Adrenal gland (tissue), 12 donors: ENCODE data around the gene FURIN. TPM values are rescaled to one million over a fixed set of nuclear protein-coding genes. Genes with fewer than 3 reads are reported as not detected.

Experiments
- DNase-seq, 7 donors: peaks; one replicate each; pipeline ENCODE4 v3.0.0-alpha.2; 2019 to 2020
- H3K27ac ChIP-seq, 5 donors: fragments of 200-600 bp; sonication (generic) in 4 of 5; 1 replicate in 3 of 5; 2 replicates in 2 of 5; pipeline versions ENCODE4 v1.5.1 to v1.8.0; 2016 to 2020; ENCODE audit warnings: mild to moderate bottlenecking in 1 of 5
- H3K27me3 ChIP-seq: fragments of 200-600 bp; 2 replicates; pipeline ENCODE4 v1.8.0; 2021
- H3K36me3 ChIP-seq, 2 donors: fragments of 200-600 bp; replicated peaks in 1 of 2; 1 replicate in 1 of 2; 2 replicates in 1 of 2; pipeline versions ENCODE4 v1.5.1 to v1.8.0; 2018 to 2022
- H3K4me1 ChIP-seq, 2 donors: fragments of 200-600 bp; replicated peaks in 1 of 2; 1 replicate in 1 of 2; 2 replicates in 1 of 2; pipeline versions ENCODE4 v1.5.1 to v1.8.0; 2018 to 2021
- H3K4me3 ChIP-seq, 4 donors: fragments of 200-600 bp; sonication (generic) in 3 of 4; one replicate each; pipeline ENCODE4 v1.5.1; 2016 to 2018
- H3K9me3 ChIP-seq, 3 donors: fragments of 200-600 bp; sonication (generic) in 1 of 3; replicated peaks in 1 of 3; 1 replicate in 2 of 3; 2 replicates in 1 of 3; pipeline versions ENCODE4 v1.5.1 to v1.8.0; 2016 to 2021
- POLR2A ChIP-seq, 2 donors: fragments of 450-650 bp; IDR thresholded peaks; one replicate each; pipeline ENCODE4 v1.6.1; 2017; ENCODE audit warnings: antibody characterized with exemption in 2 of 2, mild to moderate bottlenecking in 2 of 2, moderate library complexity in 1 of 2
- WGBS, 4 donors: extraction: QIAGEN DNeasy Blood & Tissue Kit in 2 of 4; methylation state at CpG; one replicate each; pipeline versions ENCODE4 v1.1.5 to v1.1.7; 2013 to 2017; 5-methylcytosine and 5-hydroxymethylcytosine counted together
- intact Hi-C, 2 donors: fragments of 100-400 bp; cut with DNase I; formaldehyde crosslinking; loops; one replicate each; pipeline versions ENCODE4 v1.14.1 to v1.15.0; 2022 to 2023
- polyA plus RNA-seq, 3 donors: library from polyadenylated mRNA; stranded (reverse); fragments of 200-250 nt in 2 of 3; fragments of 350-450 nt in 1 of 3; fragmentation: Illumina TruSeq in 1 of 3; extraction: RNeasy Lipid Tissue Mini Kit (QIAGEN cat#74804) in 1 of 3; gene quantifications; one replicate each; pipeline ENCODE4 v1.2.3, GENCODE V29; 2013 to 2014
- total RNA-seq, 9 donors: library from RNA; depleted of rRNA in 4 of 9; stranded (reverse); fragments of >200 nt in 4 of 9; fragments of 120-200 nt in 1 of 9; fragmentation: NEBNext Ultra II Directional in 1 of 9; extraction: Animal tissue kit (Norgen Biotek cat#: 25700) in 1 of 9; gene quantifications; one replicate each; pipeline versions ENCODE4 v1.1.0 to v1.2.4, GENCODE V29; 2013 to 2023
- TF ChIP-seq, protein P1 (sequence below), 6 experiments: fragments of 450-650 bp in 4 of 6; fragments of 200-600 bp in 2 of 6; sonication (generic) in 1 of 6; IDR thresholded peaks; 1 replicate in 5 of 6; 2 replicates in 1 of 6; pipeline versions ENCODE4 v1.5.1 to v1.8.0; 2016 to 2021; ENCODE audit warnings: antibody characterized with exemption in 6 of 6, mild to moderate bottlenecking in 2 of 6, moderate library complexity in 1 of 6
- donor health status: healthy with polysubstance abuse.
- donor health status: Bipolar disorder and iron deficiency.
- donor health status: DM: yes; HTN: yes; CAD: no.
- donor health status: DM: no; HTN: no; CAD: no.
- donor health status: DM: no; HTN: no; CAD: no.
- donor health status: DM: yes; HTN: yes; CAD: no.

FURIN gene
- total and polyA plus RNA-seq, 12 donors, result 11.5 to 119 (median 45.2) TPM

DNA sequence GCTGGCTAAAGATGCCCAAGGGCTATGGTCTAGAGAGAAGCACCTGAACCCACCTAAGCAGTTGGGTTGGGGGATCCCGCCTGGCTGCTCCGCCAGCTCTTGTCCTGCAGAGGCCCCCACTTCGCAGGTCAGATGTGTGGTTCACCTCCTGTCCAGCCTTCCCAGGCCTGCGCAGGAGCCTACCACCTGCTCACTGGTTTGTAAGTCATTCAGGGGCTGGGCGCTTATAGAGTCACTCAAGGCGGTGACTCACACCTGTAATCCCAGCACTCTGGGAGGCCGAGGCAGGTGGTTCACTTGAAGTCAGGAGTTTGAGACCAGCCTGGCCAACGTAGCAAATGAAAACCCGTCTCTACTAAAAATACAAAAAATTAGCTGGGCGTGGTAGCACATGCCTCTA lies 3.9 kb upstream of the FURIN start:
- H3K27me3 ChIP-seq, result no peaks in the 10 kb centered on the region
- H3K27ac ChIP-seq, result no peak overlapping the region
- H3K36me3 ChIP-seq, result no peaks in the 10 kb centered on the region
- no peak for DNase-seq
- WGBS, 4 donors, result 83 to 92% (median 90%) methylated on average over 6 to 10 of the region's 10 CpGs
- no peak overlapping the region for H3K4me3 ChIP-seq
- TF ChIP-seq, protein P1, sequence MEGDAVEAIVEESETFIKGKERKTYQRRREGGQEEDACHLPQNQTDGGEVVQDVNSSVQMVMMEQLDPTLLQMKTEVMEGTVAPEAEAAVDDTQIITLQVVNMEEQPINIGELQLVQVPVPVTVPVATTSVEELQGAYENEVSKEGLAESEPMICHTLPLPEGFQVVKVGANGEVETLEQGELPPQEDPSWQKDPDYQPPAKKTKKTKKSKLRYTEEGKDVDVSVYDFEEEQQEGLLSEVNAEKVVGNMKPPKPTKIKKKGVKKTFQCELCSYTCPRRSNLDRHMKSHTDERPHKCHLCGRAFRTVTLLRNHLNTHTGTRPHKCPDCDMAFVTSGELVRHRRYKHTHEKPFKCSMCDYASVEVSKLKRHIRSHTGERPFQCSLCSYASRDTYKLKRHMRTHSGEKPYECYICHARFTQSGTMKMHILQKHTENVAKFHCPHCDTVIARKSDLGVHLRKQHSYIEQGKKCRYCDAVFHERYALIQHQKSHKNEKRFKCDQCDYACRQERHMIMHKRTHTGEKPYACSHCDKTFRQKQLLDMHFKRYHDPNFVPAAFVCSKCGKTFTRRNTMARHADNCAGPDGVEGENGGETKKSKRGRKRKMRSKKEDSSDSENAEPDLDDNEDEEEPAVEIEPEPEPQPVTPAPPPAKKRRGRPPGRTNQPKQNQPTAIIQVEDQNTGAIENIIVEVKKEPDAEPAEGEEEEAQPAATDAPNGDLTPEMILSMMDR (IDR thresholded peaks at IDR 0.05), result no peak
- TF ChIP-seq POLR2A (IDR thresholded peaks at IDR 0.05), result no peak
- intact Hi-C loops, result no loop called here
- peaks cover 0 to 5% of the 10 kb centered on the region in 2 donors for H3K4me1 ChIP-seq
- no peaks in the 10 kb centered on the region for H3K9me3 ChIP-seq

DNA sequence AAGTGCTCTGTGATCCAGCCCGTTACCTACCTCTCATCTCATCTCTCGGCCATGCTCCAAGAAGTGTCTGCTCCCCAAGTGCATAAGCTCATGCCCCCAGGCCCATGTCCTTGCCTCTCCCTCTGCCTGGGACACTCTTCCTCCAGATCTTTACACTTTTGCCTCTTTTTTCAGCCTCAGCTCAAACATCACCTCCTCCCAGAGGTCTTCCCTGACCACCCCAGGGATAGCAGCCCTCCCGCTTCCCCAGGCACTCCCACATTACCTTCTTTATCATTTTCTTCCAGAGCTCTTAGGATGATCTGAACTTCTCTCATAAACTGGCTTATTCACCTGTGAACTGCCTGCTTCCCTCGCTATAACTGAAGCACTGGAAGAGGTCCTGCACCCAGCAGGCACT lies 2.7 kb upstream of the FURIN start:
- DNase-seq, result no peak
- no peaks in the 10 kb centered on the region for H3K36me3 ChIP-seq
- TF ChIP-seq, protein P1 (IDR thresholded peaks at IDR 0.05), result no peak
- peaks cover 5 to 17% of the 10 kb centered on the region in 2 donors for H3K4me1 ChIP-seq
- no peak overlapping the region for H3K27ac ChIP-seq
- no peaks in the 10 kb centered on the region for H3K9me3 ChIP-seq
- intact Hi-C loops, result no loop called here
- 87 to 98% (median 92%) methylated on average over 4 of the region's 4 CpGs for WGBS, 4 donors
- no peak overlapping the region for H3K4me3 ChIP-seq
- H3K27me3 ChIP-seq, result no peaks in the 10 kb centered on the region

DNA sequence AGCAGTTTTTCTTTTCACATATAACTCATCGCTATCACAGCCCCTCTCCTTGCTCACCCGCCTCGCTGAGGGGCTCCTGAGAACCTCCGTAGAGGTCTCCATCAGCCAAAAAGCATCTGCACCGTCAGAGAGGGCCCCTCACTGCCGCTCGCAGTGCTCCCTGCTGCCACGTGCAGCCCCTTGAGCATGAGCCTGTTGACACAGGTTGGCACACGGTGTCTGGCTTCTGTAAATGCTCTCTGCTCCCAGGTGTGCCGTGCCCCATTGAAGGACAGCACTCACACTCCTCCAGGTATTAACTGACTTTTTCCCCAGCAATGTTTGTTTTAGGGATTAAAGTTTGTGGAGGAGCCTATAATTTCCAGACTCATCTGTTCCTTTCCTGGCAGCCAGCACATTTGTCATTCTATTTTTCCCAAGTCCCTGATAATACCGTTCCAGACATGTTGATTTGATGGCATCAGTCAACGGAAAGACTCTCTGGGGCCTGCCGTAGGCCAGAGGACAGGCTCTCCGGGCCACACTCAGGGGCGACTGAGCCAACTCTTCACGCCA lies 2.1 kb upstream of the FURIN start:
- Histone ChIP-seq H3K27me3 (no peaks in the 10 kb centered on the region), H3K36me3 (no peaks in the 10 kb centered on the region), H3K4me3 (no peak overlapping the region), H3K4me1 (peaks cover 8 to 20% of the 10 kb centered on the region in 2 donors), H3K27ac (no peak overlapping the region), H3K9me3 (no peaks in the 10 kb centered on the region)
- intact Hi-C loops, result no loop called here
- 58 to 60% (median 59%) methylated on average over 12 to 16 of the region's 16 CpGs for WGBS, 4 donors
- DNase-seq, result no peak
- no peak for TF ChIP-seq POLR2A (IDR thresholded peaks at IDR 0.05)
- TF ChIP-seq, protein P1 (IDR thresholded peaks at IDR 0.05), result no peak

DNA sequence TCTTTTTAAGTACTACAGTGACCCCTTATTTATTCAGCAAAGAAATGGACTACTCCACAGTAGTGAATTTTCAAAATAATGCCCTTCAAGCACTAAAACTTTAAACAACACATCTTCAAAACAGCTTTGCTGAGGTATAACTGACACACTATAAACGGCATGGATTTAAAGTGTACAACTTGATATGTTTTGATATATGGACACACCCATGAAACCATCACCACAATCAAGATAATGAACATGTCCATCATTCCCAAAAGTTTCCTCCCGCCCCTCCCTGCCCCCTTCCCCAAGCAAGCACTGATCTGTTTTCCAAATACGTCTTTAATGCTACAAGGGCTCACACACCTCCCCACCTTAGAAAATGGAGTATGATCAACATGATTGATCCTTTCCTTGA lies 1.6 kb upstream of the FURIN start:
- no peak for DNase-seq
- H3K27ac ChIP-seq, result no peak overlapping the region
- WGBS, 4 donors, result 68 to 81% (median 74%) methylated on average over 3 of the region's 3 CpGs
- no peaks in the 10 kb centered on the region for H3K9me3 ChIP-seq
- TF ChIP-seq, protein P1 (IDR thresholded peaks at IDR 0.05), result no peak
- TF ChIP-seq POLR2A (IDR thresholded peaks at IDR 0.05), result no peak
- peaks cover 8 to 20% of the 10 kb centered on the region in 2 donors for H3K4me1 ChIP-seq
- no peaks in the 10 kb centered on the region for H3K27me3 ChIP-seq
- H3K36me3 ChIP-seq, result no peaks in the 10 kb centered on the region
- intact Hi-C loops, result no loop called here
- no peak overlapping the region for H3K4me3 ChIP-seq
